KBM-7 (cell line): Measurements from ENCODE around the gene DGKZ.

ENCODE experiments used
- DNase-seq: peaks from one replicate; pipeline ENCODE4 v3.0.0-alpha.2; 2015
- in situ Hi-C: fragments of 300-500 bp; cut with MboI; formaldehyde crosslinking; loops from 2 replicates; pipeline ENCODE4 v1.14.3; 2020; ENCODE audit warnings: low sequenced_read_pairs, low pct_unique_long_range_greater_than_20kb, mixed read lengths

DGKZ gene

DNA sequence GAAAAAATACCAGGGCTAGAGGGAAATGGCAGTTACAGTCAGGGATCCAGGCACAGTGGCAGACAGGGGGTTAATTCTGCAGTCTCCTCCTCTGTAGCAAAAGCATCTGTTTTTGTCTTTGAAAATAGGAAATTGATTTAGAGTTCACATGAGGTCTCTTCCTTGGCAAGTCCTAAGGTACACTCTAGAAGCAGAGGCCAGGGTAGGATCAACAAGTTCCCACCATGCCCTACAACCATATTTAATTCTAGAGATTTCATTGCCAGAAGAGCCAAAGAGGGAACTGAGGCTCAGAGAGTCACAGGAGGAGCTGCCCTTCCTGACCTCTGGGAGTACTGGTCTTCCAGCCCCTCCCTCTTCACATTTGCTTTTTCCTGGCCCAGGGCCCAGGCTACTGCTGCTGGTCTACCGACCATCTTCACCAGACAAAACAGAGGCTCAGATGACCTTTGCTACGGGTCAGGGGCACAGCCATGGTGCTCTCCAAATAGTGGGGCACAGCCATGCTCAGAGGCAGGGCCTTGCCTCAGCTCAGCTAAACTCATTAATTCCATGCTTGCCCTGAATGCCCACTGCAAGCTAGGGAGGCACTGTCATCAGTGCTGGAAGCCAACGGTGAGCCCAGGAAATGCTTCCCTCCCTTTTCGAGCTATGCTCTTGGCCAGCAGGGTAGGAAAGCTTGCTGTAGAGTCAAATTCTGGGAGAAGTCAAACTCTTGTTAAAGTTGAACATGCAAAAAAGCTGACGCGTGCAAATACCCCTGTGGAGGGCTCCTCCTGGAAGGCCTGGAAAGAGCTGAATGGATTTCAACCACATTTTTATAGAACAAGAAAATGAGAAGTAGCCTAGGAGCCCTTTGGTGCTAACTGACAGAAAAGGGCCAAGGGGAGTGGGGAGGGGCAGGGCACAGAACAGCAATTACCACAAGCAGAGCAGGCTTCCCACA lies 56.0 kb downstream of the DGKZ start:
- DNase-seq = no peak
- in situ Hi-C loops = no loop called here

DNA sequence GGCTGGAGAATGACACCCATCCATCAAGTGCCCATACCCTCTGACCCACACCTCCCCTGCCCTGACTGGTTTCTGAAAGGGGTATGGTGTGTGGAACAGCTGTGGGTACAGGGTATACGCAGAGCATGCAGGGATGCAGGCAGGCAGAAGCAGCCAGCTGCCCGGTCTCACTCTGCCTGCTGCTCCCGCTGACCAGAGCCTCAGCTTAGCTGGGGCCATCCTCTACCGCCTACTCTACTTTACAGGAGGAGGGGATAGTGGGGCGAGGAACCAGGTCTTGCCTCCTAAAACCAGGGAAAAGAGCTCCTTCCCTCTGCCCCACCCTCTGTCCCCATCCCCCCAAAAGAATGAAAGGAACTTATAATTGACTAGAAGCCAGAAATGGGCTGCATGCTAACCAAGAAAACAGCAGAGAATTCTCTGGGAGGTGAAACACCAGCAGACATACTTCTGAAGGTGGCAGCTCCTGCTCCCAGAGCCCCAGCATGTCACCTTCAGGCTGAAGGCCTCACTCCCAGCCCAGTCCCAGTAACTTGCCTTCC lies 57.3 kb downstream of the DGKZ start:
- no peak for DNase-seq
- in situ Hi-C loops = no loop called here

DNA sequence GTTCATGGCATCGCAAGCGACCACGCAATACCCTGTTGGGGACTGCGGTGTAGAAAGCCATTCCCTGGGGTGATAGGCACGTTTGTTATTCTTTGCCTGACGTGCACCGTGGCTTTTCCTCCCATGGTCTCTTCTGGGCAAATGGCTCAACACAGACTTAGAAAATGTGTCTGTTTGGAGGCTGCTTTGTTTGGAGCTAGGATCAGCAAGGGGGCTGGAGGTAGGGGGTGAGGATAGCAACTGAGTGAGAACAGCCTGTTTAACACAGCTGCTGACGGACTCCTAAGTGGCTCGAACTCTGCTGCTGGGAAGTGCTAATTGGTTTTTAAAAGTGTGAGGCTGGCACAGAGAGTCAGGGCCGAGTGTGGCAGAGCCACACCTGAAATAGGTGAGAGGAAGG lies 60.4 kb downstream of the DGKZ start:
- in situ Hi-C loops = no loop called here

DNA sequence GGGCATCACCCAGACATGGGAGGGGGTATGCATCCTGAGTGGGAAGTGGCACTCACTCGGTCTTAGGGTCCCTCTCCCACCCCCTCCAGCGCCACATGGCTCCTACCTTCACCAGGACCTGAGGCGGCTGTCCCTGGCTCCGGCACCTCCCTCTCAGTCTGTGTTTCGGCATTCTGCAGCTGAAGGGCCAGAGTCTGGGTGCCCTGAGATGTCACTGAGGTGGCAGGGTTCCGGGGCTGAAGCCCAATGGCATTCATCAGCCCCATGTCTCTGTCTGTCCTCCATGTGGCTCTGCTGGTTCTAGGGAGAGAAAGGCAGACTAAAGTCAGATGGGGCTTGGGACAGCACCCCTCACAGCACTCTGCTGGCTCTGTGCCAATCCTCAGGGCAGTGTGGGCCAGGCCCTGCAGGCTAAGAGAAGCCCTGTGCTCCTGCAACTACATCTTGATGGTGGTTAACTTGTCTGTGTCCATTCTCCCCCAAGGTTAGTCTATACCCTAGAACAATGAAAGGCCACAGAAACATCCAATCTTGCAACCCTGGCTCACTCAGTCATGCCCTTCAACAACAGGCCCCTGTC lies 61.2 kb downstream of the DGKZ start:
- in situ Hi-C loops = no loop called here
- DNase-seq = no peak

More for the DNA sequence above, 60.4 kb downstream of the DGKZ start:
- DNase-seq = no peak

DNA sequence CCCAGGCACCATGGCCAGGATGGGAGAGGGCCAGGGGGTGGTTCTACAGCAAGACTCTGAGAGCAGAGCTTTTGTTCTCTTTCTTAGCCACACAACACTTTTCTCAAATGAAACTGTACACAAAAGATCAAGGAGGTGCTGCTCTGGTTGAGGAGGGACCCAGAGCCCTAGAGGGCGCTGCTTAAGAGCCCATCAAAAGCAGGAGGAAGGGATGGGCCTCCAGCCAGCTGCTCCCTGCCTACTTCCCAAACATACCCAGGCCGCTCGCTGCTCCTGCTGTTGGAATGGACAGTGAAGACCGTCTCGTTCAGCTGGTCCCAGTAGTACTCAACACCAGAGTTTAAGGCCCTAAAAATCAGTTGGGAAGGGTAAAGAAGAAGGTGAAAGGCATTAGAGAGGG lies 62.8 kb downstream of the DGKZ start:
- DNase-seq = no peak
- in situ Hi-C loops = no loop called here

DNA sequence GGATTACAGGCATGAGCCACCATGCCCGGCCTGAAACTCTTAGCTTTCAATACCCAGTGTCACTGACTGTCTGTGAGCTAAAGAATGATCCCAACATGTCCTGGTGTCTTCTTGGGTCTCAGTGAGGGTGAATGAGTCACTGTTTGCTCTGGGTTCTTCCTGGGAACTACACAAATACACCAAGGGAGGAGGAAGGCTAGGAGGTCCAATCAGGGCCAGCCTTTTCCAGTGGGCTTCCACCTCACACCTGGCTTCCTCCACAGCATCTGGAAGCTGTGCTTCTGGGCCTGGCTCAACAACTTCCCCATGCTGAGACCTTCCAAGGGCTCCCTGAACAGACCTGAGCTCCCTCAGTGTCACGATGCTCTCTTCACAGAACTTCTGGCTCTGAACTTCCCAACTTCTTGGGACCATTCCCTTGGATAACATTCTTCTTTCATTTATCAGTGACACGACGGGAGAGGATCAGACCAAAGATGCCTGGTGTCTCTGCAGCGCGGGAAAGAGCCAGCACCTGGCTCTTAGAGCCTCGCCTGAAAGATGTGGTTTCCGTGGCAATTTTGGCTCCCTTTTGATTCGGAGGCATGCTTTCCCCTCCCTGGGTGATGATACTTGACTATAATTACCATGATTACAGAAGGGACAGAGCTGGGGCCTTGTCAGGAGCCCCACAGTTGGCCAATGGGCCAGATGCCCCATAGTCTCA lies 66.7 kb downstream of the DGKZ start:
- no peak for DNase-seq
- in situ Hi-C loops = no loop called here

DNA sequence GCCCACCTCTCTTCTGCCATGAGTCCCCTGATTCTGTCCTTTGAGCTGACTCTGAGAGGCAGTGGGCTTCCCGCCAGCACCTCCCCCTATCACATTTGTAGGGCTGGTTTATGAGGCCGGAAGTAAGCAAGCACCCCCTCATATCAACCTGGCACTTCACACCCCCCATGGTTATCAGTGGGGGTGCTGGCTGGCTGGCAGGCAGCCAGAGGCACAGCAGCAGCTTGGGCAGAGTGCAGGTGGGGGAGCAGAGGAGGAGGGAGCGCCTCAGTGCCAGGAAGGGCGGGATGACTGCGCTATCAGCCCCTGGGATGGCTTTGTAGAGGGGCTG lies 67.2 kb downstream of the DGKZ start:
- in situ Hi-C loops = no loop called here

DNA sequence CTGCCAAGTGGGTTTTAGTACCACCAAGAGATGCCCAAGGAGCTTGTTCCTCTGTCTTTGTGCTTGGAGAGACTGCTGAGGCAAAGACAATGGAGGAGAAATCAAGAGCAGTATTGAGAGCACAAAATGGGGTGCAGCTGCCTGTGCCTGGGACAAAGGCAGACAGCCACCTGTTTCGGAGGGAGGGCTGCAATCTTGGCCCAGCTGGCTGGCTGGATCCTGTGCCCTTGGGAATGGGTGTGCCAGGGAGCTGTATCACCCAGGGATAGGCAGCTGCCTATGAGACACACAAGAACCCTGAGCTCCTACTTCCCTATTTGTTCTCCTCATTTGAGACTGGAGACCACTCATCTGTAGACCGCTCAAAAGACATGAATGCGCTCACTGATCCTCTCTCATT lies 67.6 kb downstream of the DGKZ start:
- no peak for DNase-seq
- in situ Hi-C loops = no loop called here

More for the DNA sequence above, 67.2 kb downstream of the DGKZ start:
- DNase-seq = no peak

DNA sequence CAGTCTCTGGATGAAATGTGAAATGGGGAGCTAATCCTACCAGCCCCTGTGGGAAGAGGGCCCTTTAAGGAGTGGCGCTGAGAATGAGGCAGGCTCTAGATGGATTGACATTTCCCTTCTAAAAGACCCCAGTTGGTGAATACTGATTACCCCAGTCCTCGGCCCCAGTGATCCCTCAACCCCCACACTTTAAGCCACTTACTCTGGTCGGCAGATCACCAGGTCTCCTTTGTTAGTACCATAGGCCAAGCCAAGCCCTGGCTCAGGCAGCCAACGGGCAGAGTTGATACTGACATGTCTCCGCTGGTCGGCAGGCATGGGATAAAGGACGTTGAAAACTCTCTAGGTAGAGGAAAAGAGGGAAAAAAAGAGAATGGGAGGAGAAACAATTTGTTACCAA lies 70.4 kb downstream of the DGKZ start:
- DNase-seq = no peak
- in situ Hi-C loops = no loop called here

DNA sequence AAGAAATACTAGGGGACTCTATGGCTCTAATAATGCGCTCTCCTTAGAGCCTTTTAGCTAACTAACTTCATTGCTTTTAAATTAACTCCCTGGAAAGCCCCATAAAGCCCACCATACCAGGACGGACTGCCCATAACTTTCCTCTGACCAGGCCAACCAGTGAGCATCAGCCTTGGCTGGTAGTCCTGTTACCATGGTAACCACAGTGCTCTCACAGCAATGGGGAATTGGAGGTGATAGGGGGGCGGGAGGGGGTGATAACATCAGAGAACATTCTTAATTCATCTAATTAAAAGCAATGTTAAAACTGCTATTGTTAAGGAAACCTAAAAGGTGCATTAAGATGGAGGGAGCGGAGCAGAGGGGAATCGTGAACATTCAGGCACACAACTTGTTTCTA lies 71.5 kb downstream of the DGKZ start:
- no peak for DNase-seq
- in situ Hi-C loops = no loop called here

DNA sequence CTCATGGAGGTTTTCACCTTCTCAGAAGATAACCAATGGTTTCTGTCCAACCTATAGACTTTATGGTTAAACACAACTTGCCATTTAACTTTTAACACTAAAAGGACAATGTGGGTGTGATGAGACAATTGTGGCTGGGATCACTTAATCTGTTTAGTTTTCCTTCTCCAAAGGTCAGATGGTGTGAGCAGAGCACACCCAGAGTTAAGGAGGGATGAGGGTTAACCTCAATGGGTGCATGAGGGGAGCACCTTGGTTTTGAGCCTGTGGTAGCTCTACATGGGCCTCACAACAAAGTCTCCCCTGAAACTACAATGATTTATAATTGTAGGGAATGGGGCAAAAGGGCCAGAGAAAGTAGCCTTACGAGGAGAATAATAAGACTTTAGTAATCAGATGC lies 73.2 kb downstream of the DGKZ start:
- no peak for DNase-seq
- in situ Hi-C loops = no loop called here

DNA sequence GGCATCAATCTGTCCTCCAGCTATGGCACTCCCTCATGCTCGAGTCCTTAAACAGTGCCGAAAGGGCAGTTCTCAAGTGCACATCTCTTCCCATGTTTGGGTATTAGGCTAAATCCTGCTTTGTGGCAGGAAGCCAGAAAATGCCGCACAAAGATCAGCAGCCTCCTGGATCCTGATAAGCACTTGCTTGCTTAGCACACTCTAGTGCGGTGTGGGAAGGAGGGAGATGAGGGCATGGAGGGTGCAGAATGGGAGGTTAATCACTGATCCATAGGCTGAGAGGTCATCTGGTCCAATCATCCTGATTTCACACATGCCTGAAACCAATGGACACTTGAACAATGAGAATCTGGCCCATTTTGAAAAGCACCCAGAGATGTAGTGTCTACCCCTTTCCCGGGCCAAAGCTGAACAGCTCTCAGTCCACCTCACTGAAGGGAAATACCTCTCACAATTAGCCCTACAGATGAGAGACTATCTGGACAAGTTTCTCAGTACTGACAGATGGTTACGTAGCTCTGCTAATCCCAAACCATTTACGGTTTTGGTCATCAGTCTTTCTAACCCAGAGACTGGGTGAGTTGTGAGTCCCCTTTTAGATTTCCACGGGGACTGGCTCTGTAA lies 74.1 kb downstream of the DGKZ start:
- in situ Hi-C loops = no loop called here

DNA sequence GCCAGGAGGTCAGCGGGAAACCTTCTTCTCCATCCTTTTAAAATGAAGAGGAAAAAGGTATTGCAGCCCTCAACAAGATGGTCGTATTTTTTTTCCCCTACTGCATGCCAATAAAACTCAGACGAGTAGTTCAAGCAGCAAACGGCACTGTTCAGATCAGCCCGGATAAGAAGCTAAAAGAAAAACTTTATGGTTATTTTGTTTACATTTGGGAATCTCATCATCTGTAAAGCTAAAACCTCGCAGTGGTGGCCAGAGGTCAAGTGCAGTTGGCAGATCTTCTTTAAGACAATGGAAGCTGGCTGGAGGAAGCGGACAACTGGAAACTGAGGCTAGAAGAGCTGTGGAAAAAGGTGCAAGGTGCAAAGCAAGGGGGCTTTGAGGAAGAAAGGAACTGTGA lies 75.3 kb downstream of the DGKZ start:
- in situ Hi-C loops = no loop called here
- no peak for DNase-seq

More for the DNA sequence above, 74.1 kb downstream of the DGKZ start:
- DNase-seq = no peak

DNA sequence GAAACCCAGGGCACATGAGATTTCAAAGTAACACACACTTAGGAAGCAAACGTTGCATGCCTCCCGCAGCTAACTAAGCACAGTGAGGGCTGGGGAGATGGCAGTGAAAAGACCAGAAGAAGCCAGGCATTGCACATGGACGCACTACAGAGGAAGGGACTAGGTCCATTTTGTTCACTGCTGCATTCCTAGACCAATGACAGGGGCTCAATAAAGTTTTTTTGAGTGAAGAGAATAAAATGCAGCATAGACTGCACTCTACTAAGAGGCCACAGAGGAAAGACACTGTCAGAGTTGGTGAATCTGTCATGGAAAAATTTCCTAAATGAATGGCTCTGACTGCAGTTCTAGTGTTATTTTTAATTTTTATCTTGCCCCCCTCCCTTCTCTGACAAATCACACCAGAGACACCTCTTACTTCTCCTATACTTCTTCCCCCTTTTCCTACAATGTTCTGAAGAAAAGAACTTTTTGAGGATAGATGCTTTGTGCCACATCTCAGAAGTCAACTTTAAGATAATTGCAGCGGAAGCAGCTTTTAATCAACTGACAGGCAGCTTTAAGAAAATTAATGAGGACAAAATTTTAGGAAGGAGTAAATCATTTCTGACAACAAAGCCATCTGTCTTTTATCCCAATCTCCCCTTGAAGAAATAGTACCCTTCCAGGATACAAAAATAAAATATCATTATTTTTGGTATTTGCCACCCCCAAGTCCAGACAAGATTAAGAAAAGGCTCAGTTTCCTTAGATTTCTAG lies 79.1 kb downstream of the DGKZ start:
- in situ Hi-C loops = no loop called here
- no peak for DNase-seq

DNA sequence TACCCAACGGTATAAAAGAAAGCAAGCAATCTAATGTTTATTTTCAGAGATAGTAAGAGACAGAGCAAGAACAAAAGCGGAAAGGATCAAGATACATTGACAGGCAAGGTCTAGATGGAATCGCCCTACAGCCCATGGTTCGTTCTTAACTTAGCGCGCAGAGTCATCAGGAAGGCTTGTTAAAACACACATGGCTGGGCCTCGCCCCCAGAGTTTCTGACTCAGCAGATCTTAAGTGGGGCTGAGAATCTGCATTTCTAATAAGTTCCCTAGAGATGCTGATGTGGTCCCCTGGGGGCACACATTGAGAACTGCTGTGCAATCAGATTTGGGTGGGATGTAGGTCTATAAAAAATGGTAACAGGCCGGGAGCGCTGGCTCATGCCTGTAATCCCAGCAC lies 80.1 kb downstream of the DGKZ start:
- in situ Hi-C loops = no loop called here

DNA sequence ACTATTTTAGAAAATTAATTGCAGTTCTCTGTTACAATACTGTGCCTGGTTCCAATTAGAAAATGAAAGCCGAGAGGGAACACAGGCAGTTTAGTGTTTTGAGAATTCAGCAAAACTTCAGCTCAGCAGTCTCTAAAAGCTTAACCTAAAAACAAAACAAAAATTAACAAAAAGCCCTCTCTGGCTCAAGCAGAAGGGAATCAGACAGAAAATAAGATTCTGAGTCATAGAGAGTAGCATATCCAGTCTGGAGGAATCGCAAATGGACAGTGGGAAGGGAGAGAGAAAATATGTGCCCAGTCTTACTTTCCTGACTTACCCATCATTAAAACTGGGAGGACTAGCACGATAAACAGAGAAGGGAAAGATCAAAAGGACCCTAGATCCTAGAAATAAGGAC lies 82.5 kb downstream of the DGKZ start:
- in situ Hi-C loops = no loop called here
- DNase-seq = no peak

More for the DNA sequence above, 80.1 kb downstream of the DGKZ start:
- no peak for DNase-seq
